COLO668 (cell line): ENCODE data around the gene RNF187.
"Not testable (repeated sequence)": the region's sequence is repeated elsewhere in the genome, so short reads cannot be mapped to it uniquely, and the experiment has no call there.

Experiments
- DNase-seq: peaks from one replicate; lab custom pipeline; 2025; ENCODE audit not compliant: unreplicated experiment; lab: John Stamatoyannopoulos, UW

RNF187 gene

DNA sequence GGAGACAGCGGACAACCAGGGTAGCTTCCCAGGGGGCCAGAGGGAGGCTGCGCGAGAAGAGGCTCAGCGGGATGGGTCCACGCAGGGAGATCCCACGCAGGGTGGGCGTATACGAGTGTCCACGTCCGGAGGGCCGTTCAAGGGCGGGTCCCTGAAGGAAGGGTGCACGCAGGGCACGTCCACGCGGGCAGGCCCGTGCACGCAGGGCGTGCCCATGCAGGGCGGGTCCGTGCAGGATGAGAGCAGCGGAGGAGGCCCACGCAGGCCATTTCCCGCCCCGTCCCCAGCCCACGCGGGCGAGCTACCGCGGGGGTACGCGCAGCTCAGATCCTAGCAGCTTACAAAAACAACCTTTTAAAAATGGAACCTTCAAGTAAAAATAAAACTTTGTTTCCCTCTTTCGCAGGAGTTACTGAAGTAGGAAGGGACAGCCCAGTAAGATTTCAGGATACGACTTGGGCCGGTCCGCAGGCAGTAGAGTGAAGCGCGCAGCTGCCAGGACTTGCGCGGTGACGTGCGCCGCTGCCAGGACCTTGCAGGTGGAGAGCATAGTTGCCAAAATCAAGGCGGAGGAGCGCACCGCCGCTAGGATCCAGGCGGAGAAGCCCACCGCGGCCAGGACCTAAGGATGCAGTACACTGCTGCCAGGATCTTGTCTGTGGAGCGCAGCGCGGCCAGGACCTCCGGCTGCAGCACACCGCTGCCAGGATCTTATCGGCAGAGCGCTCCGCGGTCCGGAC is 416 bp upstream of the RNF187 start:
- DNase-seq, result peak; percentile 94

GRCh38 chr1:228488125-228488817 is 1.1 kb downstream of the RNF187 start:
- DNase-seq, result no peak

GRCh38 chr1:228488818-228489674 is 1.9 kb downstream of the RNF187 start:
- DNase-seq, result peak; percentile 14

GRCh38 chr1:228490120-228491078 is 3.2 kb downstream of the RNF187 start:
- peak; percentile 90 for DNase-seq

DNA sequence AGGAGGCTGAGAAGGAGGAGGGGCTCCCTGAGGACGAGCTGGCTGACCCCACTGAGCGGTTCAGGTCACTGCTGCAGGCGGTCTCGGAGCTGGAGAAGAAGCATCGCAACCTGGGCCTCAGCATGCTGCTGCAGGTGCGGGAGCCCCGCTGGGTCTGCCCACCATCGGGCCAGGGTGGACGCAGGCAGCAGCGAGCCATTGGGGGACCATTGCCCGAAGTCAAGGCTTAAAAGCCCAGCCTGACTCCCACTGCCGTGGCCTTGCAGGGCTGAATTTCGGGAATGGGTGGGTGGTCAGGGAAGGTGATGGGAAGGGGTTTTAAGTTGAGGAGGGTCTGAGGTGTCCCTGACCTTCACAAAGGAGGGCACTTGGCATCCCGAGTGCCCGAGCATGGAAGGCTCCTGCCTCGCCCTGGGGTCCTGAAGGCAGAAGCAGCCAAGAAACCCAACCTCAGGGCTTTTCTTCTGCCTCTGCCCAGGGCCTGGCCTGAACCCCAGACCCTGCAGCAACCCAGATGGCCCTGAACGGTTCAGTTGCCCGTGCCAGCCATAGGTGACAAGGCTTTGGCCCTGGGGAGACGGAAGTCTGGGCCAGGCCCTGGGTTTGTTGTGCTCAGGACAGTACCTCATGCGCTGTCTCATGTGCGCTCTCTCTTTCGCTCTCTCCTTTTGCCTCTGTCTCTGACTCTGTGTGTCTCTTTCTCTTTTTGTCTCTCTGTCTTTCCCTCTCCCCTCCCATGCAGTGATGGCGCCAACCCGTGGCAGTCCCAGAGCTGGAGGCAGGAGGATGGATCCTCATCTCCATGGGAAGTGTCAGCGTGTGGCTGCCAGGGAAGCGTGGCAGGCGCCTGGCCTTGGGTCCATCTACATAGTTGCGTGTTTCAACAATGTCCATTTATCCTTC is 6.2 kb downstream of the RNF187 start:
- no peak for DNase-seq

DNA sequence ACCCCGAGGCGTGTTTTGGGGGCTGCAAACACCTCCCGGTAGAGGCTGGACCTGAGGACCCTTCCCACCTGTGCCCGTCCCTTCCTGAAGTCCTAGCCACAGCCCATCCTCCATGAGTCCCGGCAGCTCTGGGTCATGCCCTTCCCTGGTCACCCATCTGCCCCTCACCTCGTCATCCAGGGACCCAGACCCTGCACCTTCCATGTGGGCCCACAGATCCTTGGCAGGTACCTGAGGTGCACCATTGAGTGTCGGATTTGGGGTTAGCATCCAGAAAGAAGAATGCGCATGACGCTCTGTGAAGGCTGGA is 6.8 kb downstream of the RNF187 start:
- DNase-seq, result no peak

DNA sequence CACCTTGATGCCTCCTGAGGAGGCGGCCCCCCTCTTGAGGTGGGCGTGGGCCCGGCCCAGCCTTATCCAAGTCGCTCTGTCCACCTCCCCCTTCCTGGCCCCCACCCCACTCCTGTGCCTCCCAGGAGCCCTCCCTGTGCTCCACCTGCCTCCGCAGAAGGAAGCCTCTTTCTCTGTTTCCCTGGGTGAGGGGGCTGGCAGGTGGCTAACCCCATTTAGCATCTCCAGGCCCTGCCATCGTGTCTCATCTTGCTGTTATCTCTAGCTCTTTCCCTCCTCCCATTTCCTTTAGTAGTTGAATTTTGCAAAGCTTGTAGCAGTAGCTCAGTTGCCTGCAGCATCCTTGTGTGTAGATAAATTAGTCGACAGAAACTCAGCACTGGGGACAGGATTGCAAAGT is 7.2 kb downstream of the RNF187 start:
- no peak for DNase-seq

- DNase-seq, result no peak
Observed at GRCh38 chr1:228494970-228495853, 8.0 kb downstream of the RNF187 start.

DNA sequence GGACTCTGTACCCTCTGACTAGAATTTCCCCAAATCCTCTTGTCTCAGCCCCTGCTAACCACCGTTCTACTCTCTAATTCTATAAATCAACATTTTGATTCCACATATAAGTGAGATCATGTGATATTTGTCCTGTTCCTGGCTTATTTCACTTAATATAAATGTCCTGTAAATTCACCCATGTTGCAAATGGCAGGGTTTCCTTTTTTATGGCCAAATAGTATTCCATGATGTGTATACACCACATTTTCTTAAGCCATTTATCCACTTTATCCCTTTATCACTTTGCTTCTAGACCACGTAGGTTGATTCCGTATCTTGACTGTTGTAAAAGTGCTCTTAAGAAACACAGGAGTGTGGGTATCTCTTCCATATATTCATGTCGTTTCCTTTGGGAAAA is 8.9 kb downstream of the RNF187 start:
- DNase-seq, result no peak

GRCh38 chr1:228496494-228496893 is 9.3 kb downstream of the RNF187 start:
- no peak for DNase-seq

DNA sequence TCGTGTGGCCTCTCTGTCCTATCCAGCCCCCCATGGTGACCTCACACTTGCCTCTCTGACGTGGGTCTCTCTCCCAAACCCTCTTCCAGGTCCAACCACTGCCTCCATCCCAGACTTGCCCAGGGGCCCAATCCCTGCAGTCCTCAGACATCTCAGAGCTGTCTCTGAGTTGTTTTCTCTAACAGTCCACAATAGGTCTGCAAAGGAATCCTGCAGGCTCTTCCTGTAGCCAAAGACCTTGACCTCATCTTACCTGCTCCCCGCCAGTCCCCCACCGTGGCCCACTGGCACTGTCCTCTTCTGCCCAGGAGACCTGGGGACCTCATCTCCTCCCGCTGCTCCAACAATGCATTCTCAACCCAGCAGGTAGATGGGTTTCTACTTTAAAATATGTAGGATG is 10.0 kb downstream of the RNF187 start:
- DNase-seq, result no peak

DNA sequence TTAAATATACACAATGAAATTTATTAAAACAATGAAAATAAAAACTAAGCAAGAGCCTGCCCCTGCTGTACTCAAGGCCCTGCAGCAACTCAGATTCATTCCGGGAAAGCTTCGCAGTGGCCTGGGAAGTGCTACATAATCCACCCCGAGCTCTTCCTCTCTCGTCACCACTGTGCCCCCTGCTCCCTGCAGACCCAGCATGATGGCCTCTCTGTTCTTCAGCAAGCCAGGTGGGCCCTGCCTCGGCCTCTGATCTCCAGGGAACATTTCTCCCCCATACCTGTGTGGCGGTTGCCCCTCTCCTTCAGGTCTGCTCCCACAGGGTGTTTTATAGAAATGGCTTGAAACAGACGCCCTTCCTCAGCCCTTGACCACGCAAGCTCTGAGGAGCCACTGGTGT is 10.6 kb downstream of the RNF187 start:
- DNase-seq, result no peak

DNA sequence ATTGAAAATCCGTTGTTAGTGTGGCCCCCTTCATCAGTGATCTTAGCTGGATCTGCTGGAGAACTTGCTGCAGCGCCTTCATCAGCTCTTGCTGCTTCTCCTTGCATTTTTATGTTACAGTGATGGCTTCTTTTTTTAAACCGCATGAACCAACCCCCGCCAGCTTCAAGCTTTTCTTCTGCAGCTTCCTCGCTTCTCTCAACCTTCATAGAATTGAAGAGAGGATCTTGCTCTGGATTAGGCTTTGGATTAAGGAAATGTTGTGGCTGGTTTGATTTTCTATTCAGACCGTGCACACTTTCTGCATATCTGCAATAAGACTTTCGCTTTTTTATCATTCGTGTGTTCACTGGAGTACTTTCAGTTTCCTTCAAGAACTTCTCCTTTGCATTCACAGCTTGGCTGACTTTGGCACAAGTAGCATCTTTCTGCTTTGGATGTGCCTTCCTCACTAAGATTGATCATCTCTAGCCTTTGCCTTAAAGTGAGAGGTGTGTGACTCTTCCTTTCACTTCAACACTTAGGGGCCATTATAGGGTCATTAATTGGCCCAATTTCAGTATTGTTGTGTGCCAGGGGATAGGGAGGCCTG is 13.1 kb downstream of the RNF187 start:
- DNase-seq, result no peak

GRCh38 chr1:228500901-228501871 is 14.0 kb downstream of the RNF187 start:
- peak; percentile 86 for DNase-seq

DNA sequence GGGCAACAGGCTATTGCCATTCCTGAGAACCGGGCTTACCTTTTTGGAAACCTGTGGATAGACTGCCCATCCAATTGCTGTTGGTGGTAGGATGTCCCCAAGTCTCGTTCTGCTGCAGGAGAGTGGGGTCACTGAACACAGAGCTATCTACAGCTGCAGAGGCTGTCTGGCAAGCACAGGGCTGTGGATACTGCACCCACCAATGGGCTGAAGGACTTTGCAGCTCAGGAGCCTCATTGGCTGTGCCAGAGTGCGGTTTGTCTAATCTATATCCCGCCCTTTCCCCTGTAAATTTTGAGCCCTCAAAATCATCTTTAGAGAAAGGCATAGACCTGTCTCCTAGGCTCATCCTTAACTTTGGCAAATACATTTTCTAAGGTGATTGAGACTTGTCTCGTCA is 15.3 kb downstream of the RNF187 start:
- no peak for DNase-seq

GRCh38 chr1:228505944-228506343 is 18.8 kb downstream of the RNF187 start:
- DNase-seq, result not testable (repeated sequence)

DNA sequence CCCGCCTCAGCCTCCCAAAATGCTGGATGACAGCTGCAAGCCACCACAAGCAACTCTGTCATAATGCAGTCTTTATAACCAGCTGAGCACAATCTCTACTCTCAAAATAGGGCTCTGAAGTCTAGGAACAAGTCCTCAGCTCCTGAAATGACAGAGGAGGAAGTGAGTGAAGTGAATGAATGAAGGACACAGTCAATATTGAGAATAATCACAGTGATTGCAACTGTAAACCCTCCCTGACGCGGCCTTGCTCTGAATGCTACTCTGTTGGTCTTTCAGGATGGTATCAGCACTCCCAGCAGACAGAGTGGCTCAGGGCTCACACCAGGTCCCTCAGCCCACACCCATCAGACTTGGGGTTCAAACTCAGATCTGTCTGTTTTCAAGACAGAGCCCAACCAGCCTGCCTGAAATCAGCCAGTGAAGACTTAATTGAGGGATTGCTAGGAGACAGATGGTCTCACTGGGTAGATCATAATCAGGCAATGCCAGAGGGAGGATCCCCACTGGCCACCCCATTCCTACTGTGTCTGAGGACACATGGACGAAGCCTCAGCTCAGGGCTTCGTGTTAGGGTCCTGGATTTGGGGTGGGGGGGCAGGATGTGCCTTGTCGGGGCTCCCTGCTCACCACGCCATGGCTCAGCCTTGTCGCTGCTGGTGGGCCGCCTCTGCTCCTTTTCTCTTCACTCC is 20.9 kb downstream of the RNF187 start:
- no peak for DNase-seq
